CD4-positive, alpha-beta T cell treated with Interleukin-17A for 1 hour (primary cell): ENCODE data around the gene SLC39A1.
A peak's percentile ranks its signal among the peaks of the same experiment; 100 is the strongest.

Experiments used
- DNase-seq: peaks from one replicate; pipeline ENCODE4 v3.0.0-alpha.2; 2020

The SLC39A1 gene

DNA sequence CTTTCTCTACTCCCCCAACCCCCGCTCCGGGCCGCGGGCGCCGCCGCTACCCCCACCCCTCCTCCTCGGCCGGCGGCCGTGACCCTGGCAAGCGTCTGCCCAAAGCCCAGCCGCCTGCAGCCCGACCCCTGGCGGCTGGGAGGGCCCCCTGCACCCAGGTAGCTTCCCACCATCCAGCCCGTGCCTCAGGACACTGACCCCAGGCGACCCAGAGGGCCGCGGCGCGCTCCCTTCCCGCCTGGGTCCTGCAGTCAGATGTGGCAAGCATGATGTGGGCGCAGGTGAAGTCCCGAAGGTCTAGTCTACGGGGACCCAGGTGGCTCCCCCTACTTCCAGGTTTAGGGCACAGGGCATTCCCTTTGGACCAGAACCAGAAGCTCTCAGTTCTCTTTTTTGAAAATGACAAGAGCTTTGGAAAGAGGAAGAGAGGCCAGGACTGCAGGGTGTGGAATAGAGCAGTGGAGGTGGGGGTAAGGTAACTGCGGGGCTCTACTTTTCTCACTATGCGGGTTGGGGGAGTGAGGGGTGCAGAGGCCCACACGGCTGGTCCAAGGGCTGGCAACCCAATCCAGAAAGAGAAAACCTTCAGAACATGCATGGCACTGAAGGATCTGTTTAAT lies 16.6 kb downstream of the SLC39A1 start, which contains the start of gene DENND4B:
Gene DENND4B (minus strand): TSS at position 97 of the 620 bp plus-strand sequence. CDS start 2,344 bp downstream, outside the sequence.
- DNase-seq, result peak; percentile 78

DNA sequence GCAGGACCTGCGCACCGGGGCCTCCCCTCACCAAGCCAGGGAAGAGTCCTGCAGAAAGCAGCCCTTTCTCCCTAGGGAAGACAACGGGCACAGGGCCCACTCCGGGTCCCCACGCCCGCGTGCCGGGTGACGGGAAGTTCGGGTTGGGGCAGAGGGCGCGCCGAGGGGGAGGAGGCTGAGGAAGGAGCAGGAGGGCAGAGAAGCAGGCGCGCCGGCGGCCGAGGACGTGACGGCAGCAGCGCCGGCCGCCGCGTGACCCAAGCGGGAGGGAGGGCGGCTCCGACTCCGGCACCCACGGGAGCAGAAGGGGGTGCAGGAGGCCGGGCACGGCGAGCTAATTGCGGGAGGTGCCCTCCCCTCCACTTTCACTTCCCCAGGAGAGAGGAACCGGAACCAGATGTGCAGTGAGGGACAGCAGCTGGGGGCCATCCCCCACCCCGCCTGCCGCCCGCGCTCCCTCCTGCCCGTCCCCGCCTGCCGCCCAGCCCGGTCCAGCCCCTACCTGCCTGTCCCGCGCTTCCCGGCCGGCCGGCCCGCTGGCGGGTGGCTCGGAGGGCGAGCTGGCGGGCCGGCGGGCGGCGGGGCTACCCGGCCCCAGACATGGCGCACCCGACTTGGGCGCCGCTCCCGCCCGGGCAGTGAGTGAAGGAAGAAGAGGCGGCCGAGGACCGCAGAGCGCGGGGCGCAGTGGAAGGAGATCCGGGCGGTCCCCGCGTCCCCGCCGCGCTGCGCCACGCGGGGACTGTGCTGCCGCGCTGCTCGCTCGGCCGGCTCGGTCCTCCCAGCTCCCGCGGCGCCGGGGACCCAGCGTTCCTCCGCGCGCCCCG lies 17.3 kb downstream of the SLC39A1 start:
- DNase-seq, result peak; percentile 85

- peak; percentile 88 for DNase-seq
Observed at GRCh38 chr1:153945131-153945794, 18.1 kb downstream of the SLC39A1 start.

DNA sequence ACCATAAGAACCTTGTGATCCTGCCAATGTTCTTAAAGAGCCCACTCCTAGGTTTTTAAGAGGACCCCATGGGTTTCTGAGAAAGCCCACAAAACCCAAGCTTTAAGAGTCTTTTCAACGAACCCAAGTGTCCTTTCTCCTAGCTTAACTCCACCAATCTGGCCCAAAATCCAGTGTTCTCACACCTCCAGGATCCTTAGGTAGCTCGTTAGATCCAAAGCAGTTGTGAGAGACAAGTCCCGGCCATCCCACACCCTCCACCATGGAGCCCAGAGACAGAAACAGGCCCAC lies 18.6 kb downstream of the SLC39A1 start:
- no peak for DNase-seq

GRCh38 chr1:153944005-153944826 lies 19.1 kb downstream of the SLC39A1 start:
- peak; percentile 57 for DNase-seq

DNA sequence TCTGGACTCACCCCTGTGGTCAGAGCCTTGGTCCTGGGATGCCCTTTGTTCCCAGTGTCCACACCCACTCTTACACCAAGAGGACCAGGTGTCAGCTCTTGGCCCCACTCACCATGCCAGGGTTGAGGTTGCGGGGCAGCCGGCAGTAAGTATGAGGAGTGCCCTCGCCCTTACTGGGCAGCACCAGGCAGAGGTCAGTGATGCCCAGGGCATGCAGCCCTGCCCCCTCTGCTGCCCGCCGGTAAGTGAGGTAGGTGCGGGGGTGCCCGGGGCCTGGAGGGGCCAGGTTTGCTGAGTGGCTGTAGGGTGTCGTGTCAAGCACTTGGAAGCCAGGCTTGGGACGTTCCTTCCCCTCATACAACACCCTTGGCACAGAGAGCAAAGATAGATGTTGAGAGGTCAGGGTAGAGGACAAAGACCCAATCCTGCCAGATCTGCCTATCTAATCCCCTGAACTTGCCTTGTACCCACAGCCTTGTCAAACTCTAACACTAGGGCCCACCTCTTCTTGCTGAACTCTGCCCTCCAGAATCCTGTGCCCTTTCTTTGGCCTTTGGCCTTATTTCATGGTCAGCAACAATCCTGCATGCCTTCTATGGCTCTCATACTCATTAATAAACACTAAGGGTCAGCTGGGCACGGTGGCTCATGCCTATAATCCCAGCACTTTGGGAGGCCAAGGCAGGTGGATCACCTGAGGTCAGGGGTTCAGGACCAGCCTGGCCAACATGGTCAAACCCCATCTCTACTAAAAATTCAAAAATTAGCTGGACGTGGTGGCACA lies 20.4 kb downstream of the SLC39A1 start:
- DNase-seq, result no peak

DNA sequence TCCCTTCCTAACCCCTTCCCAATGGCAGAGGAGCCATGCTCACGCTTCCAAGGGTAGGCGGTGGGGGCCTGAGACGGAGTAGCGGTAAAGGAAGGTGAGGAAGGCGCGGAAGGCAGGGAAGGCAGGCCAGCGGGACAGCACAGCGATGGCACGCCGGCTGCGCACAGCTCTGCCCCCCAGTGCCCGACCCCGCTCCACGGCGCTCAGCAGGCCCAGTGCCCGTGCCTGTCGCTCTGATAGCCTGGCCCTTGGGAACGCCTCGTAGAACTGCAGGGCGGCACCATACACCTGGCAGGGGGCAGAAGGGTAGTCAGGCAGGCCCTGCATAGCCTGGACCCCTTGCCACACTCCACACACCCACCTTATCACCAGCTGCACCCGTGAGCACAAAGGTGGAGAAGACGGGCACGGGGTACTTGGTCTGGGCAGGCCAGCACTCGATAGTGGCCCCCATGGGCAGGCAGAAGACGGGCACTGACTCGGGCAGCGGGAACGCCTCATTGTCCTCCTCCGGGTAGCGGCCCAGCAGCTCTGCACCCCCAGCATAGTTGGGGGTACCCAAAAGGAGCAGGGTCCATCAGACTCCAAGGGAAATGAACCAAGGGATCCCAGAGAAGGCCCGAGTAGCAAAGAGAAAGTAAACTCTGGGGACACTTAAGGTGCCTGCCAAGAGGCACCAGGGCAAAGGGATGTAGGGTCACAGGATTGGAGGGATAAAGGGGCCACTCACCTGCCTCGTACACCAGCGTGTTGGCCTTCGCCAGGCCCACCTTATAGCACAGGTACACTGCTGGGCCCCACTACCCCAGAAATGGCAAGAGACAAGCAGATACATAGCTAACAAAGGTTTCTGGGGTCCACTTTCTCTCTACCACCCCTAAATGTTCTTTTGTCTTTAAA lies 21.3 kb downstream of the SLC39A1 start:
- DNase-seq, result no peak

DNA sequence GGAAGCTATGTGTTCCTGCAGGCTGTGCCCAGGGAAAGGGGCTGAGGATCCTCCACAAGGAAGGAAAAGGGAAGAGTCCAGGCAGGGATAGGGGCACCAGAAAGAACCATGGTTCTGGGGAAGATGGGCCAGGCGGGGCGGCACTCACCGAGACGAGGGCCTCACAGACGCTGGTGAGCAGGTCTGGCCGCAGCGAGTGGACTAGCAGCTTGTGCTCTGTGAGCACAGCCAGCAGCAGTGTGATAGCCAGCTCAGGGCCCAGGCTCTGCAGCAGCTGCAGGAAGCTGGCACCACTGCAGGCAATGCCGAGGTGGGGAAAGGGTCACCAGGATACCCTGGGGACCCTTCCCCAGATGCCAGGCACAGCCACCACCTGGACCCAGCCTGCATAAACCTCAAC lies 22.6 kb downstream of the SLC39A1 start:
- no peak for DNase-seq

- no peak for DNase-seq
Observed at GRCh38 chr1:153939476-153939875, 23.9 kb downstream of the SLC39A1 start.

DNA sequence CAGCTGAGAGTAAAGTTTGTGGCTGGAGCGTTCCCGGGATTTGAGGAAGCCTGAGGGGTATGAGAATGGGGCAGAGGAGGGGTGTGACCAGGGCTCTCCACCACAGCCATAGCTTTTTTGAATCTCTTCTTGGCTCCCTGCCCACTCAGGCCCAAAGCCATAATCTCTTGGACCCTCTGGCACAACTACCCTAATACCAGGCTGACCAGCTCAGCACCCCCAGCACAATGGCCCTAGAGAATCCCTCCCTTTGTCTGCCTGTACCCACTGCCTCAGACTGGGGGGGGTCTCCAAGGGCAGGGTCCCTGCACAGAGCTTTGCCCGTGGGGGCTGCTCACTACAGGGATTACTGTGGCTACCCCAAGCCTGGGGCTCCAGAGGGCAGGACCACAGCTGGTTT lies 24.3 kb downstream of the SLC39A1 start:
- no peak for DNase-seq

DNA sequence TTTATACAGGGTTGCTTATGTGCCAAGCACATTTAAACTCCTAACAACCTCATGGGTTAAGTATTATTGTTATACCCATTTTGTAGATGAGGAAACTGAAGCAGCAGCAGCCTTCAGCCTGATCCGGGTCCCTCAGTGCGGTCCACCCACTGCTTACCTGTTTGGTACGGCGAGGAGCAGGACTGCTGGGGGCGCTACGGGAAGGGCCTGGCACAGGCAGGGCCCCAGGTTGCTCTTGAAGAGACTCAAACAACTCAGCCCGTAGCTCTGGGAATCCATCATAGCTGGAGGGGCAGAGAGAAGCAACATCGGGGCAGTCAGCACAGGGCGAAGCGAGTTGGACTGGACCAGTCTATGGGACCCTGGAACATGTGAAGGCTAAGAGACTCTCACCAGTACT lies 26.0 kb downstream of the SLC39A1 start:
- DNase-seq, result no peak

GRCh38 chr1:153936011-153936802 lies 27.1 kb downstream of the SLC39A1 start:
- DNase-seq, result no peak

DNA sequence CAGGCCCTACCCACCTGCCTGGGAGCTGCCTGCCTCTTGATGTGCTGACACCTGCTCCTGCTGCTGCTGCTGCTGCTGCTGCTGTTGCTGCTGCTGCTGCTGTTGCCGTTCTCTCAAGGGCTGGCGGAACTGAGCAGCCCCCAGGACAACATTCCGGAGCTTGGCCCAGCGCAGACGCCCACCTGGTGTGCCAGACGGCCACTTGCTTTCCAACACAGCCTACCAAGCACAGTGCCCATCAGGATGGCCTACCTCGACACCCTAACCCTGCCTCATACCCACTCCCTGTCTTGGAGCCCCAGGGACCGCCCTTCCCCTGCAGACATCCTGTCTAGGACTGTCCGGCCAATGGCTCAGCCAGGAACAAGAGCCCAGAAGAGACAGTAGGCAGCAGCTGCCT lies 28.6 kb downstream of the SLC39A1 start:
- no peak for DNase-seq

DNA sequence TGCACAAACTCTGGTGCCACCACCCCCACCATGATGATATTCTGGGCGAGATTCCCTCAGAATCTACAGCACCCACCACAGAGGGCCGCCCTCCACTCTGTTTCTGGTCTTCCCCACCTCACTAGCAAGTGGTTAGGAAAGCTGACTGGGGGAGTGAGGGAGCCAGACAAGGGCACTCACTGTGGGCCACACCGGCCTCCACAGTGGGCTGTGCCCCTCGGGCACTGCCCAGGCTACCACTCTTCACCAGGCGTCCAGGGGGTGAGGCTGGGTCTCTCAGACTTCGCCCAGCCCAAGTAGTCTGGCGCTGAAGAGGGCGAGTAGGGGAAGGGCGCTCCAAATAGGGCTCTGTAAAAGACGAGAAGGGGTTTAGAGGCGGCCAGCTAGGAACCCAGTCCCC lies 29.4 kb downstream of the SLC39A1 start:
- no peak for DNase-seq

- DNase-seq, result no peak
Observed at GRCh38 chr1:153933430-153933829, 29.9 kb downstream of the SLC39A1 start.

GRCh38 chr1:153932156-153933131 lies 30.9 kb downstream of the SLC39A1 start:
- no peak for DNase-seq

GRCh38 chr1:153929981-153930948 lies 33.1 kb downstream of the SLC39A1 start:
- DNase-seq, result no peak

DNA sequence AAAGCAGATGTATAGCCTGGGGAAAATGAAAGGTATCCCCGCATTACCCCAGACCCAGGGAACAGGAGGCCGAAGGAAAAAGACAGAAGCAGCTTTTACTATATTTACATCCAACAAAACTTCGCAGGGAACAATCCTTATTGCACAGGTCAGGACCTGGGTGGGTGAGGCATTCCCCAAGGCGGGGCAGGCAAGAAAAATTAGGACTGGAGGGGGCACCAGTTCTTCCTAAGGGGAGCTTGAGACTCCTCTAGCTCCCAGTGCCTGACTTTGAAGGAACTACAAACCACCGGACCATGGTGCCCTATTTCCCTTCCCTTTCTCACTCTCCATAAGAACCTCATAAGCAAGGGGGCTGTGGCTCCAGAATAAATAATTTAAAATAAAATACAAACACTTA lies 33.9 kb downstream of the SLC39A1 start:
- DNase-seq, result no peak
